ENCODE measurements around the gene NCOA5.

The NCOA5 gene

DNA sequence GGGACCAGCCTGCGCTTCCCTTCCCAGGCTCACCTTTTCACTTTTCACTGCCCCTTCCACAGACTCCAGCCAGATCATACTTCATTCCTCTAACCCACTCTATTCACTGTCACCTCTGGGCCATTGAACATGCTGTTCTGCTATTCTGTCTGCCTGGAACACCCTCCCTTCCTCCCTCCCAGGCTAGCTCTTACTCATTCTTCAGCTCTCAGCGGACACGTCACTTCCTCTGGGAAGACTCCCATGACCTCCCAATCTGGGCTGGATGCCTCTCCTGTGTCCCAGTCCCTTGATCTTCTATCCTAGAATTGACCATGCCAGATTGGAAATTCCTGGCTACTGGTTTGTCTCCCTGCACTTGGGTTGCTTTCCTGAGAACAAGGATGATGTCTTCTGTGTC, 55.7 kb downstream of the NCOA5 start:
- DNase-seq: no peak

DNA sequence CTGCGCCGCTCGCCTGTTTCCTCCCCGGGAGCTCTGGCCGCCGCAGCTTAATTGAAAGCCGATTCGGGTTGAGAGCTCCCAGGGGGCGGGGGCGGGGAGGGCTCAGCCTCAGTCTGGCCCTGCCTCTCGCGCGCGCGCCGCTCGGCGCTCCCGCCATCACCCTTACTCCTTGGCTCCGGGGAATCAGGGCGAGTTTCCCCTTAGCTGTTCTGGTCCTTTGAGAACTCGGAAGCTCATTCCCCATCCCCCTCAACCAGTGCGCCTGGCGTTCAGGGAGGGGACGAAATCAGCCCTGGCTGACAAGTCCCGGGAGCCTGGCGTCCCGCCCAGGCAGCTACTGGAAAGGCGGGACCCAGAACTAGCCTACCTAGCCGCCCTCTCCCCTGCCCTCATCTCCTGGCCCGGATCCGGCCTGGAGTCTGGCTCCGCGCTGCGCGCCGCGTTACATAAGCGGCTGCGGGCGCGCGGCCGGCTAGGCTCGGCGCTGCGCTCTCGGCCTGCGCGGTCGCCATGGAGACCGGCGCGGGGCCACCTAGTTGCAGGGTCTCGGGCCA, 58.0 kb downstream of the NCOA5 start:
- no peak for DNase-seq

DNA sequence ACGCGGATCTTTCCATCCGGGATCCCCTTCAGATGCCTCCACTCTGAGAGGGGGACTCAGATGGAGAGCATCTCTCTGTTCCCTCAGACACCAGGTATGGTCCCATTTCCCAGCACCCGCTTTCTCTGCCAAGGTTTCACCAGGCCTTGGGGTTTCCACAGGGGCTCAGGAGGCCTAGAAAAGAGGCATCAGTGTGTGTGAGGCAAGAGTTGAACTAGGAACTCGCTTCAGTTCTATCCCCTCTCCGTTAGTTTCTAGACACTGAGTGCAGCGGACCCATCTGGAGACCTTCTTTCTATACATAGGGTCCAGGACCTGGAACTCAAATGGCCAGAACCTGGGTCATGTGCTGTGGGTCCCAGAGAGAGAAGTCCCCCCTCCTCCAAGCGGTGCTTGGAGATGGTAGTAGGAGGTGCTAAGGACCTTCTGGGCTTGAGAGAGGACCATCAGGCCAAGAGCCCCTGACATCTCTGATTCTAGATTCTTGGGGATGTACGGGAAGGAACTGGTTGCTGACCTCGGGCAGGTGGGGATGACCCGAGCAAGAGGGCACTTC, 58.7 kb downstream of the NCOA5 start:
- DNase-seq: no peak

DNA sequence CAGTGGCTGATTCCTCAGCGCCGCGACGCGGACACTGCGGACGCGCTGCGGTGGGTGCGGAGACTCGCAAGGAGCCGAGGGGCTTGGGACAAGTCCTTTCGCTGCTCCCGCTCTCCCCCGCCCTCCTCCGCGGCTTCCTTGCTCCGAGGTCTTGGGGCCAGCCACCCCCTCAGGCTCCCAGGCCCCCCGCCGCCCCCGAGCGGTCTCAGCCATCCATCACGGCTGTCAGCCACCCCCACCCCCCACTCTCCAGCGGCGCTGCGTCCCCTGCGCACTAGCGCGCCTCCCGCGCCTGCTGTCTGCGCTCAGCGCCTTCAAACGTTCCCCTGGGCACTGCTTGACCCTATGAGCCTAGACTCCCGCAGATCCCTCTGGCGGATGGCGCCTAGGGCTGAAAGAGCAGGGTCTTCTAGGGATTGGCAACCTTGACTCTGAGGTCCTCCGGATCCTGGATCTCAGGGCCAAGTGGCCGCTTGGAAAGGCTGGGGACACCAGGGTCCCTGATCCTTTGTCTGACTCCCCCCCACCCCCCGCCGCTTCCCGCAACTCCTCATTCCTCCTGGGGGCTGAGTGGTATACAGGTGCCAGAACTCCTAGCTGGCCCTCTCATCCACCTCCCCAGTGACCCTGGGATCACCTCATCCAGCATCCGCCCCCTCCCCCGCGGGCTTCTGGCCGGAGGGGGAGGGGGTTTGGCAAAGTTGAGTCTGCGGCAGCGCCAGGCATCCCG, 59.3 kb downstream of the NCOA5 start:
- DNase-seq: no peak

DNA sequence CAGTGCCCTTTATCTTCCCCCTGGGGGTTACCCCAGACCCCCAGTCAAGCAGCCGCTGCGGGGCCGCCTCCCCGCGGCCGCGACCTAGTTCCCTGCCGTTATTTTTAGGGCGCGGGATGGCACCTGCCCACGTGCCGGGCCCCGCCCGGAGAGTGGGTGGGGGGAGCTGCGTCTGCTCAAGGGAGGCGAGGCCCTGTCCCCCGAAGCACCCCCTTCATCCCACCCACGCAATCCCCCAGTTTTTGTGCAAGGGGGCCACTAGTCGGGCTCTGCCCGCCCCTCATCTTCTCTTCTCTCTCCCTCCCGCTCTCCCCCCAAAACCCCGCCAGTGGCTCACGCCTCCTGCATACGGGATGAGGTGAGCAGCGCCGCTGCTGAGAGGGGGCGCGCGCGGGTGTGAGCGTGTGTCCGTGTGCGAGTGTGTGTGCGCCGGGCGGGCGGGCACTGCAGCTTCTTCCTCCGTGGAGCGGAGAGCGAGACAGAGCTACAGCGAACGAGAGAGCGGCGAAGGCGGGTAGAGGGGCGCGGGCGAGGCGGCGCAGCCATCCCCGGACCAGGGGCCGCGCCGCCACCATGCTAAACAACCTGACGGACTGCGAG, 60.9 kb downstream of the NCOA5 start, which contains the start of gene SLC12A5:
Gene SLC12A5, plus strand, starts transcription at position 444 of the 600 bp plus-strand sequence. Its CDS starts 130 bp downstream, at position 574.
- no peak for DNase-seq

DNA sequence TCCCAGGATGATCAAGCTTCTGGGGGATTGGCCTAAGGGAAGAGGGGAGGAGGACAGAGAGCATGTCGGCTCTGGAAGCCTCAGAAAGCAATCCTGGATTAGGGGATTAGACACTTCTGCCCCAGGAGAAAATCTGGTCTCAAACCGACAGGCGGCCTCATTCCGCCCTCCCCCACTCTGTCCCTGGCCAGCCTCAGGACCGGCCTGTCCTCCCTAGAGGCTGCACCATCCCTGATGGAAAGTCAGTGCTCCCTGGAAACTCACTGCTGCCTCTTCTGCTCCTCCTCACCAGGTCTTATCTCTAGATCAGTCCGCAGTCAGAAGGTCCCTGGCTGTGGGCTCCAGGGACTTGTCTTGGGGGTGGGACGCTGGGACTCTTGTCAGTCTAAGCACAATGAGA, 61.7 kb downstream of the NCOA5 start:
- DNase-seq: no peak

DNA sequence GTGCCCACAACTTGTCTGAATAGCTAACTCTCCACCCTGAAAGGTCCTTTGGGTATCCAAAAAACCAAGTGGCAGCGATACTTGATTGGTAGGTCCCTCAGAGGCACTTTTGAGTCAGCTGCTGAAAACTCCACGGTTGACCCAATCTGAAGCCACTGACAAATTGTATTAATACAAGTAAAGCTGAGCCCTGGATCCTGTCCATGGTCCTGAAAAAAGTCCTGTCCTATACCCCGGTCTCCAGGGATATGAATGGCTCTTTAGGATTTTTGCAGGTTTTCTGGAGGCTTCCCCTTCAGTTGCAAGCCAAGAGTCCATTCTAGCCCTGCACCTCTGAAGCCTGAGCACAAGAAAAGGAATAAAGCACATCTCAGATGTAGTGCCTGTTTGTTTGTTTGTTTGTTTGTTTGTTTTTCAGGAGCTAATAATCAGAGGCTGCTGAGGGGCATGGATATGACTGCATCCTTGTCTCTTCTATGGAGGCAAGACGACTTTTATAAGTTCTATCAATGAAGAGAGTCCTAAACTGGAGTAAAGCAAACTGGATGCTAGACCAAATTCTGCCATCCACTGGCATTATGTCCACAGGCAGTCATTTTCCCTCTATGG, 62.4 kb downstream of the NCOA5 start:
- peak; percentile 22 for DNase-seq

DNA sequence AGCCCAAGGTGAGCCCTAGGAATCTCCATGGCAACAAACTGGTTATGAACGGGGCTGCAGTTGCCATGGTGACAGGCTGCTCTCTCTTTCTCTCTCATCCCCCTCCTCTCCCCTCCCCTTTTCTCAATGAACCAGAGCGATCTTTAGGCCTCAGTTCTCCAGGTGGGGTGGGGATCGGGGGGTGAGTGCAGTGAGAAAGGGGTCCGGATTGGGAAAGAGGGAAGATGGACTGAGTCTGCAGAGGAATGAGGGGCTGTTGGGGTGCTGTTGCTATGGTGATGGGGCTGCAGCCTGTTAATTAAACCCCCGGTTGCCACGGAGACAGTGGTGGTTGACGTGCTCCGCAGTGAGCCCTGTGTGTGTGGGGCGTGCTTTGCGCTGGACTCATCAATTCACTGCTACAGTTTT, 64.4 kb downstream of the NCOA5 start:
- DNase-seq: no peak

DNA sequence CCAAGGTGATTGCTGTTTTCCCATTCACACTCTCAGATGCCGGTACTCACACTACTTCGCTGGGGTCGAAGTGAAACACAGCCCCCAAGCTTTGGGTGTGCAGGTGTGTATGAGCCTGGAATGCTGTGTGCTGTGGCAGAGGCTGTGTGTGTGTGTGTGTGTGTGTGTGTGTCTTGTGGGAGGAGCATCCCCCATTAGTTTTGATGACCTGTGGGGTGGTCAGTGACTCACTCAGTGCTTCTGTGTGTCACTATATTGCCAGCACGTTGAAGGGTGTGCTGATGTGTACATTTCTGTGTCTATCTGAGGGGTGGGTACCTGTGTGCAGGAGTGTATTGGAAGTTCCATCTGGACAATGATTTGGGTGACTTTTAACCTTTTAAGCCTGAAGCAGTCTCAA, 65.8 kb downstream of the NCOA5 start:
- DNase-seq: no peak

DNA sequence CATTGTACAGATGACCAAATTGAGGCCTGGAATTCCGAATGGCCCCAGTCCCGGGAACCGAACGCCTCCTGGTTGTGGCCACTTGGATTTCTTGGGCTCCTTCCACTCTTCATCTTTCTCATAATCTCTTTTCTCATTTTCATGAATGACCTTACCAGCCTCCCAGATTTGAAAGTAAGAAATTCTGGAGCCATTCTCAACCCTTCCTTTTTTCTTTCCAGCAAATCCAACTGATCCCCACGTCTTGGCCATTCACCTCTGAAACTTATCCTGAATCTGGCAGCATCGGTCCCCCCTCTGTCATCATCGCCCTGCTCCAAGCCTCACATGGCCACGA, 66.6 kb downstream of the NCOA5 start:
- no peak for DNase-seq

DNA sequence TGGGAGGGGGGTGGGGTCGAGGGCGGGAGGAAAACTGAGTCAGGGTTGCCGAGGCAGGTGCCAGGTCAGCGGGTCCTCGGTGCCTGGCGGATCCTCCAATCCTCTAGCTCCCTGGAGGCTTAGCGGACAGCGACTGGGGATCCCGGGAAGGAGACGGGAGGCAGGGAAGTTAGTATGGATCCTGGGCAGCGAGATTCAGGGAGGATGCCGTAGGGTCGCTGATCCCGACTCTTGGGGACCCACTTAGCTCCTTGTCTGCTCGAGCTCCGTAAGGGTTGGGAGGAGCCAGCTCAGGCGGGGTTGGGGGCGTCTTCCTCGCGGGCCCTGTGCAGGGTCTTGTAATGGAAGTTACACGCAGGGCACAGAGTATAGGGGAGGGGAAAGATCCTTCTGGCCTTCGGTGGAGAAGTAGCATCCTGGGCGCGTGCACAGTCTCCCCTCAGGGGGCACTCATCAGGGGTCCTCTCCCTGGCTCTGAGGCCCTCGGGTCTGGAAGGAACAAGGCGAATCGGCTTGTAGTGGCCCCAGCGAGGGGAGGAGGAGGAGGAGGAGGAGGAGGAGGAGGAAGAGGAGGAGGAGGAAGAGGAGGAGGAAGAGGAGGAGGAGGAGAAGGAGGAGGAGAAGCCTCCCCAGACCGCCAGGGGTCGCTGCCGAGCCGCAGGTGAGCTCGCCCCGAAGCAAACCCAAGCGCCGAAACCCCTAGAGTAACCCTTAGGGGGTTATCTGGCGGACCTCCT, 67.2 kb downstream of the NCOA5 start:
- DNase-seq: peak; percentile 84

DNA sequence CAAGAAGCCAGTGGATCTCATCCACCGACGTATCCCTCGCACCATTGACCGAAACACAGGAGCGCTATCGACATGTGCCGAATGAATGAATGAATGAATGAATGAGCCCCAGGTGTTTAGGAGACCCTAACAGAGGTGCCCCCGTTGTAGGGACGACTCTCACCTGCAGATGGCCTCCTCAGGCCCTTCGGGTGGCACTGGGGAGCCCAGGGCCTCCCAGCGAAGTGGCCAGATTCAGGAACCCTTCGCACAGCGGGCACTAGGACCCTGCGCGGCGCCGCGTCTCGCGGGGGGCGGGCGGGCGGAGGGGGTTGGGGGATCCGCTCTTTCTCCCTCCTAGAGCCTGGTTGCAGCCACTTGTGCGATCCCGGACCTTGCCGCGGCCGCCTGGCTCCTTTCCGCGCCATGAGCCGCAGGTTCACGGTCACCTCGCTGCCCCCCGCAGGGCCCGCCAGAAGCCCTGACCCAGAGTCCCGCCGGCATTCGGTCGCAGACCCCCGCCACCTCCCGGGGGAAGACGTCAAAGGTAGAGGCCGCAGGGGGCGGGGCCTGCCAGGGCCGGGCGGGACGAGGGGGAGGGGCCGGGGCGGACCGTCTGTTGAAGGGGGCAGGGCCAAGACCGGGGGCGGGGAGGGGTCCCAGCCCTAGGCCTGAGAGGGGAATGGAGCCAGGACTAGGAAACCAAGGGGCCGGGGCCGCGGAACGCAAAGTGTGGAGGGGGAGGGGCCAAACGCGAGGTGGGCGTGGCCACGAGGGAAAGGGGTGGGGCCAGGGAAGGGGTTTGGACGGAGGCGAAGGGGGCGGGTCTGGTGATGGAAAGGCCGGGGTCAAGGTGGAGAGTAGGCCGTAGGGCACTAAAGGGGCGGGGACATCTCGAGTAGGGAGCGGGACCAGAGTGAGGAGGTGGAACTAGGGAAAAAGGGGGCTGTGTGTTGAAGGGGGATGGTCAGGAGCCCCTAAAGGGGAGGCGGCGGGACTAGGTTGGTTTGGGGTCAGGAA, 68.1 kb downstream of the NCOA5 start:
- peak; percentile 60 for DNase-seq

DNA sequence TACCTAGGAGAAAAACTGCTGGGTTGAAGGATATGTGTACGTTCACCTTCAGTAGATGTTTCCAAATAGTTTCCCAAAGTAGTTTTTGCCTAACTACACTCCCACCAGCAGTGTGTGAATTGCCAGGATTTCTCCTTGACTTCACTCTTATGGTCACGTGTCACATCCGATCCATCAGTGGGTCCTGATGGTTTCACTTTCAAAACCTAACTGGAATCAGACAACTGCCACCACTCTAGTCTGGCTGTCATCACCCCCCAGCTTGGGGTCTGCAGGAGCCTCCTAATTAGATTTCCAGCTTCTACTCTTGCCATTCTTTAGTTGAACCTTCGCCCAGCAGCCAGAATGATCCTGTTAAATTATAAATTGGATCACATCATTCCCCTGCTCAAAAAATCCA, 69.2 kb downstream of the NCOA5 start:
- DNase-seq: no peak

DNA sequence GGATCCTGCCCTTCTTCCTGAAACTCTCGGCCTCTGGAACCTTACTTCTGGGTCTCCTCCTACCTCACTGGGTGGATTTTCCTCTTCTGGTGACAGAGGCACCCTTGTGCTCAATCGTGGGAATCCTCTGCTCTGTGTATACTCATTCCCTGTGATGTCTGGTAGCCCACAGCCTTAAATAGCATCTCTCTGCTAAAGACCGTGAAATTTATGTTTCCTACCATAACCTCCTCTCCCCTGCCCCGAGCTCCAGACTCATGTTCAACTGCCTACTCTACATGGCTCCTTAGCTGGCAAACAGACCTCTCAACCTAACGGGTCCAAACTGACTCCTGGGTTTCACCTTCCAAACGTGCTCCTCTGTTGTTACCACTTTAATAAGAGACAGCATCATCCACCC, 71.2 kb downstream of the NCOA5 start:
- no peak for DNase-seq

DNA sequence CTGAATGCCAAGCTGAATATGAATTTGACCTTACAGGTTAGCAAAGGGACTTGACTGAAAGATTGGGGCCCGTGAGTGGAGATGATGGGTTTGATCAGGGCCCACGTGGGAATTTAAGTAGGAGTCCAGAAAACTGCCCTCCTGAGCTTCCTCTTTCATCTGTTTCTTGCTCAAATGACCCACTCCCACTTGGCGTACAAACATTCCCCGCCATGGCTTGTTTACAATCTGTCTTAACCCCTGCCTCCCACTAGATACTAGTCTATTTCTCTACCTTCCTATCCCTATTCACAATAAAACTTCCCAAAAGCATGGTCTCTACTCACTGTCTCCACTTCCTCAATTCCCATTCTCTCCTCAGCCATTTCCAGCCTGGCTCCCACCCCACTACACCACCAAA, 71.7 kb downstream of the NCOA5 start:
- no peak for DNase-seq

DNA sequence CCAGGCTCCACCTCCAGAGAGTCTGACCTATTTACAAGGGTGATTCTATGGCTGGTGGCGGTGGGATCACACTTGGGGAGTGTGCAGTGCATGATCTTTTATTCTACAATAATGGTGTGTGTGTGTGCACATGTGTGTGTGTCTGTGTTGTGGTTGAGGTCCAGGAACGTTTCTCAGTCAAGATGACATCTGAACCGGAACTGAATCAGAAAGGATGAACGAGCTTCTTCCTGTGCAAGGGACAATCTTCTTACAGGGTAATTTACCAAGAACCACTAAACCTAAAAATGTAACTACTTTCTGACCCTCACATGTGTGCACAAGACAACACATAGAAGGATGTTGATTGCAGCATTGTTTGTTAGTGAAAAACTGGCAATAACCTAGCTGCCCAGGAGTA, 72.5 kb downstream of the NCOA5 start:
- no peak for DNase-seq

DNA sequence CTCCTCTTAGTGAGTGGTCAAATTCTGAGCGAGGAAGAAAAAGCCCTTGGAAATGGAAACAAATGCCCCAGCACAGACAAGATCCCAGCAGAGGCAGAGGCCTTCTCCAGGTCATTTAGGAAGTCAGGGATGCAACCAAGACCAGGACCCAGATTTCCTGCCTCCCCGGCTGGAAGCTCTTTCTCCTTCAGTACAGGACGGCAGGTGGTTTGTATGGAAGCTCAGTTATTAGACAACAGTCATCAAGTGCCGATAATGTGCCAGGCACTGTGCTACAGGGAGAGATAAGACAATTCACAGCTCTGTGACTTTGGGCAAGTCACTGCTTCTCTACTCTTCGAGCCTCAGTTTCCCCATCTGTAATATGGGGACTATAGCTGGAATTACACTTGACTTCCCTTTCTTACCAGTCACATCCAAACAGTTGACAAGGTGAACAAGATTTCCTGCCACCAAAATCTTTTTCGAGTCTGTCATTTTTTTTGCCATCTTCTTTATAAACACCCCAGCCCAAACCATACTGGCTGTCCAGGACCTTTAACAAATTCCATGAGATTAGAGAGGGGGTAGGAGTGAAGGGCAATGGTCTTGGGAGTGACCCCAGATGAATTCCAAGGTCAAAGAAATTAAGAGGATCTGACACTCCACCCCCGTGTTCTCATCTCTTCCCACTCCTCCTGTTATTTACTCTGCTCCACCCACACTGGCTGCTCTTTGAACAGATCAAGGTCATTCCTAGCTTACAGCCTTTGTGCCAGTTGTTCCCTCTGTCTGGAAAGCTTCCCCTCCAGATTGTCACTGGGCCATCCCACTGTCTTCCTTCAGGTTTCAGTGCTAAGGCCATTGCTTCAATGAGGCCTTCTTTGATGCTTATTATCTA, 75.0 kb downstream of the NCOA5 start:
- DNase-seq: no peak

DNA sequence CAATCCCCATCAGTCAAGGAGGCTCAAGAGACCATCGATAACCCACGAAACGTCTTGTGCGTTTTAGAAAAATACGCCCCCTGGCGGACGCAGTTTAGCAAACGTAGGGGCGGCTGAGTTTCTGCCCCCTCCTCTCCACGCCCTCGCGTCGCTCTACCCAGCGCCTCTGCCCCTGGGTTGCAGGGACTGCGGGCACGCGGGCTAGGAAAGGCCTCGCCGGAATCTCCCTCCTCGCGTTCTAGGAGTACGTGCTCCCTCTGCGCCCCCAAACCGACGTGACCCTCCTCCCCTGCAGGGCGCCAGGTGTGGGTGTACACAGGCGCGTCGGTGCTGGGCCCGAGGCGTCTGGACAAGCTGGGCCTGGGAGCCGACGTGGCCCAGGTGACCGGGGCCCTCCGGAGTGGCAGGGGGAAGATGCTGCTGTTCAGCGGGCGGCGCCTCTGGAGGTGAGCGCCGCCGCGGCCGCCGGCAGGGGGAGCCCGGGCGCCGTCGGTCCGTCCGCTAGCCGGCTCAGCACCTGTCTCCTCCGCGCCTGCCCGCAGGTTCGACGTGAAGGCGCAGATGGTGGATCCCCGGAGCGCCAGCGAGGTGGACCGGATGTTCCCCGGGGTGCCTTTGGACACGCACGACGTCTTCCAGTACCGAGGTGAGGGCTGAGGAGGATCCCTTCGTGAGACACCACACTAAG, 75.8 kb downstream of the NCOA5 start:
- peak; percentile 75 for DNase-seq

DNA sequence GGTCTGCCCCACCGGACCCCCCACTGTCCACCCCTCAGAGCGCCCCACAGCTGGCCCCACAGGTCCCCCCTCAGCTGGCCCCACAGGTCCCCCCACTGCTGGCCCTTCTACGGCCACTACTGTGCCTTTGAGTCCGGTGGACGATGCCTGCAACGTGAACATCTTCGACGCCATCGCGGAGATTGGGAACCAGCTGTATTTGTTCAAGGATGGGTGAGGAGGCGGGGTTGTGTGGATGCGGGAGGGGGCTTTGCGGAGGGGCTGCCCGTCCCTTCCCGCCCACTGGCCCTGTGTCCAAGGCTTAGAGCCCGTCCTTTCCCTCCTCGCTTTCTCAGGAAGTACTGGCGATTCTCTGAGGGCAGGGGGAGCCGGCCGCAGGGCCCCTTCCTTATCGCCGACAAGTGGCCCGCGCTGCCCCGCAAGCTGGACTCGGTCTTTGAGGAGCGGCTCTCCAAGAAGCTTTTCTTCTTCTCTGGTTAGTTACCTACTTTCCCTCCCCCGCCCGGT, 76.4 kb downstream of the NCOA5 start:
- DNase-seq: no peak

DNA sequence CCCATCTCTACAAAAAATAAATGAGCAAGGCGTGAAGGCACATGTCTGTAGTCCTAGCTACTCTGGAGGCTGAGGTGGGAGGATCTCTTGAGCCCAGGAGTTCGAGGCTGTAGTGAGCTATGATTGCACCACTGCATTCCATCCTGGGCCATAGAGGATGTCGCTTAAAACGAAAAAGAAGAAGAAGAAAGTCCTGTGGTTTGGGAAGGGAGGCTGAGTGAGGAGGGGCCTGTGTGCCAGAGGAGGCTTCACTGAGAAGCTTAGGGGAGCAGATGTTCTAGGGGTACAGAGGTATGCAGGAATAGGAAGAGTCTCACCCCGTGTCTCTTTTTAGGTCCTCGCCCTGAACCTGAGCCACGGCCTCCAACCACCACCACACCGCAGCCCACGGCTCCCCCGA, 76.8 kb downstream of the NCOA5 start:
- no peak for DNase-seq

Data from activated CD4-positive, alpha-beta T cell treated with anti-CD3 and anti-CD28 coated beads, Interleukin-10, Interleukin-2, amounts not matched to agents 100 ng/mL and 50 ng/mL, durations not matched to agents 16 hours and 8 hours (primary cell).